GM10266 (cell line): ENCODE measurements around the gene TCEAL8.
"Not testable (repeated sequence)": the region's sequence is repeated elsewhere in the genome, so short reads cannot be mapped to it uniquely, and the experiment has no call there.

ENCODE experiments used
- DNase-seq: peaks from one replicate; pipeline ENCODE4 v3.0.0; 2012; ENCODE audit errors: extremely low spot score
- TF ChIP-seq, protein P1 (sequence below): IDR thresholded peaks from 2 replicates; pipeline ENCODE4 v1.5.1; 2012; ENCODE audit warnings: mild to moderate bottlenecking, low read depth; ENCODE audit not compliant: control insufficient read depth, insufficient read depth; ENCODE audit errors: missing control alignments

The TCEAL8 gene

DNA sequence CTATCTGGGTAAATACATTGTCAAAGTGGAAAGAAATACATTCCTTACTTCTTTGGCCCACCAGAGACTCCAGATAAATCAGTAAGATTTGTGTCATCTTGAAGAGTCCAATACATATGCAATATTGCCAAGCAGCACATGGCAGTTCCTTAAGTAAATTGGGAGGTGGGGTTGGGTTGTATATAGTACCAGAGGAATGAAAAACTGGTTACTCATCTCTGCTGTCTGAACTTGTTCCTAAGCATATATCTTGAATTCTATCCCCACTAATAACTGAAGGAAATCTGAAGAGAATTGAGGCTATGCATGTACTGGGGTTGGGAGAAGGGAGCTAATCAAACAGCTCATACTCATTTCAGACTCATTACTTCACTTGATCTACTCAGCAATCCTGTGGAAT is 14.8 kb downstream of the TCEAL8 start:
- DNase-seq = no peak
- TF ChIP-seq, protein P1, sequence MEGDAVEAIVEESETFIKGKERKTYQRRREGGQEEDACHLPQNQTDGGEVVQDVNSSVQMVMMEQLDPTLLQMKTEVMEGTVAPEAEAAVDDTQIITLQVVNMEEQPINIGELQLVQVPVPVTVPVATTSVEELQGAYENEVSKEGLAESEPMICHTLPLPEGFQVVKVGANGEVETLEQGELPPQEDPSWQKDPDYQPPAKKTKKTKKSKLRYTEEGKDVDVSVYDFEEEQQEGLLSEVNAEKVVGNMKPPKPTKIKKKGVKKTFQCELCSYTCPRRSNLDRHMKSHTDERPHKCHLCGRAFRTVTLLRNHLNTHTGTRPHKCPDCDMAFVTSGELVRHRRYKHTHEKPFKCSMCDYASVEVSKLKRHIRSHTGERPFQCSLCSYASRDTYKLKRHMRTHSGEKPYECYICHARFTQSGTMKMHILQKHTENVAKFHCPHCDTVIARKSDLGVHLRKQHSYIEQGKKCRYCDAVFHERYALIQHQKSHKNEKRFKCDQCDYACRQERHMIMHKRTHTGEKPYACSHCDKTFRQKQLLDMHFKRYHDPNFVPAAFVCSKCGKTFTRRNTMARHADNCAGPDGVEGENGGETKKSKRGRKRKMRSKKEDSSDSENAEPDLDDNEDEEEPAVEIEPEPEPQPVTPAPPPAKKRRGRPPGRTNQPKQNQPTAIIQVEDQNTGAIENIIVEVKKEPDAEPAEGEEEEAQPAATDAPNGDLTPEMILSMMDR = no peak

DNA sequence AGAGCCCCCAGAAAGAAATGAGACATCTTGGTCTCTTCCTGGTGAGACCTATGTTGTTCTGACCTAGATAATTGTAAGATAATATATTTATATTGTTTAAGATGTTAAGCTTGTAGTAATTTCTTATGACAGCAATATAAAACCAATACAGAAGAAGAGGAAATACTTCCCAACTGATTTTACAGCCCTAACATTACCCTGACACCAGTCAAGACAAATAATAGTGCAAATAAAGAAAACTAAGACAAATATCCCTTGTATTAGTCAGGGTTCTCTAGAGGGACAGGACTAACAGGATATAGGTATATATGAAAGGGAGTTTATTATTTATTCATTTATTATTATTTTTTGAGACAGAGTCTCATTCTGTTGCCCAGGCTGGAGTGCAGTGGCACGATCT is 18.7 kb downstream of the TCEAL8 start:
- TF ChIP-seq, protein P1 = no peak
- DNase-seq = no peak

- not testable (repeated sequence) for DNase-seq
Measured at GRCh38 chrX:103235608-103236007, 19.3 kb downstream of the TCEAL8 start.

DNA sequence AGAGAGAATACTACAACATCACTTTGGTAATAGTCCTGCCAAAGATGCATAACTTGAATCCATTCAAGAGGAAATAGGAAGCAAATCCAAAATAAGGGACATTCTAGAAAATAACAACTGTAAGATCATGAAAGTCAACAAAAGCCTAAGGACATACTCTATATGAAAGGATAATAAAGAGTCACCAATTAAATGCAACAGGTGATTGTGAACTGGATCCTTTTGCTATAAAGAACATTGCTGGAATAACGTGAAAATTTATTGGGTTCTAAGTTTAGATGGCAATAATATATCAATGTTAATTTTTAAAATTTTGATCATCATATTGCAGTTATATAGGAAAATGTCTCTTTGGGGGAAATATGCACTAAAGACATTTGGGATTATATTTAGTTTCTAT is 20.1 kb downstream of the TCEAL8 start:
- TF ChIP-seq, protein P1 = no peak
- DNase-seq = no peak

- DNase-seq = no peak
- TF ChIP-seq, protein P1 = no peak
Measured at GRCh38 chrX:103233263-103233662, 21.7 kb downstream of the TCEAL8 start.

DNA sequence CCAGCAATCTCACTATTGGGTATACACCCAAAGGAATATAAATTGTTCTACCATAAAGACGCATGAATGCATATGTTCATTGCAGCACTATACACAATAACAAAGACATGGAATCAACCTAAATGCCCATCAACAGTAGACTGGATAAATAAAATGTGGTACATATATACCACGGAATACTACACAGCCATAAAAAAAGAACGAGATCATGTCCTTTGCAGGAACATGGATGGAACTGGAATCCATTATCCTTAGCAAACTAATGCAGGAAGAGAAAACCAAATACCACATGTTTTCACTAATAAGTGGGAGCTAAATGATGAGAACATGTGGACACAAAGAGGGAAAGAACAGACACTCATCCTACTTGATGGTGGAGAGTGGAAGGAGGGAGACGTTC is 29.0 kb downstream of the TCEAL8 start:
- DNase-seq = not testable (repeated sequence)

DNA sequence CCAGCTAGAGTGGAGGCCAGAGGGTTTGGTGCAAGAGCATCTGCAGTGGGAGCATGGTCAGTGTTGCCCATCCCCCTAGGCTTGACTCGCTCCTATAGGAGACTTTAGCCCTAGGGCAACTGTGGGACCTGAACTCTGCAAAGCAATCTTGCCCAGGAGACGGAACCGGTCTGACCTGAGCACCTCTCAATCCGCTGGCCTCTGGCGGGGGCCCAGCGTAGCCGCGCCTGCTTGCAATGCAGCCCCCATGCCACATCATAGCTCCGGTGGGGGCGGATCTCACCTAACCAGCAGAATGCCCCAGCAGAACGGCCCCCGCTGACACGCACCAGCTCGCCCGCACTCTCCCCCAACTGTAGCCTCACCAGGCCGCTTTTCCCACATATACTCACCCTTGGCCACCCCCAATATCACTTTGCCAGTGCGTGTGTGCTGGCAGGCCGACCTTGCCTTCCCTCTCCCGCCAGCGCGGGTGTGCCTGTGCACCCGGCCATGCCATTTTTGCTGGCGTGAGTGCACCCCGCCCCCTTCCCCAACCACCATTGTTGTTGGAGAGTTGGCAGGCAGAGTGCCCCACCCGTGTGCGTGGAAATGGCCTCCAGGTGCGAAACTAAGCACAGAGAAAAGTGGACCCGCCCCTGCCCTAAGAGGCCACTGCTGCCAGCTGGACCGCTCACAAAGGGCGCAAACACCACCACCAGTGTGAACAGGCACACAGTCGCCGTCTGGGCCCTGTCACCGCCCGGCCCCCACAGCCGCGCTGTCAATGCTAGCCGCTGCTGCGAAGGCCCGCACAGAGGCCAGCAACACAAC is 34.2 kb downstream of the TCEAL8 start:
- no peak for DNase-seq
- TF ChIP-seq, protein P1 = no peak

GRCh38 chrX:103215425-103215991 is 39.4 kb downstream of the TCEAL8 start:
- TF ChIP-seq, protein P1 = no peak
- no peak for DNase-seq
